HepG2 (cell line): ENCODE results near the gene DCUN1D2. TPM values are rescaled to one million over a fixed set of nuclear protein-coding genes. Genes with fewer than 3 reads are reported as not detected.

Experiments used
- ARNT2 ChIP-seq: sonication (generic); formaldehyde crosslinking; IDR thresholded peaks from 2 replicates; pipeline ENCODE4 v1.8.0; 2022; ENCODE audit warnings: mild to moderate bottlenecking, low read depth, missing genetic modification reagents, moderate library complexity
- CREB3 ChIP-seq: sonication (generic); formaldehyde crosslinking; IDR thresholded peaks from 2 replicates; pipeline ENCODE4 v1.5.0; 2020; ENCODE audit warnings: missing genetic modification reagents
- ELF4 ChIP-seq: sonication (generic); formaldehyde crosslinking; IDR thresholded peaks from 2 replicates; pipeline ENCODE4 v1.5.0; 2020; ENCODE audit warnings: missing genetic modification reagents, mild to moderate bottlenecking, moderate library complexity, borderline replicate concordance
- GTF3A ChIP-seq: sonication (generic); formaldehyde crosslinking; conservative IDR thresholded peaks from 2 replicates; pipeline ENCODE4 v1.4.0; 2020; ENCODE audit warnings: mild to moderate bottlenecking, missing genetic modification reagents
- HNF1A ChIP-seq, 2 experiments: sonication (generic) in 1 of 2; formaldehyde crosslinking in 1 of 2; IDR thresholded peaks; 2 replicates each; pipeline versions ENCODE4 v1.4.0 to v1.6.1; 2016 to 2020; ENCODE audit warnings: borderline replicate concordance in 1 of 2, low read depth in 1 of 2, mild to moderate bottlenecking in 1 of 2, missing genetic modification reagents in 1 of 2
- KAT2B ChIP-seq: fragments of 150-350 bp; IDR thresholded peaks from 2 replicates; pipeline ENCODE4 v1.6.1; 2014; ENCODE audit warnings: low read depth, low read length, borderline replicate concordance
- PITX1 ChIP-seq: sonication (generic); formaldehyde crosslinking; IDR thresholded peaks from 2 replicates; pipeline ENCODE4 v1.5.1; 2020; ENCODE audit warnings: mild to moderate bottlenecking, missing genetic modification reagents
- POLR2G ChIP-seq: fragments of 200-400 bp; formaldehyde crosslinking; IDR thresholded peaks from 2 replicates; pipeline ENCODE4 v1.6.1; 2018; ENCODE audit warnings: mild to moderate bottlenecking, low read depth, low read length, moderate library complexity
- RAD21 ChIP-seq: fragments of 450-650 bp; formaldehyde crosslinking; IDR thresholded peaks from 2 replicates; pipeline ENCODE4 v1.5.0; 2020; ENCODE audit warnings: mild to moderate bottlenecking
- SCMH1 ChIP-seq: sonication (generic); formaldehyde crosslinking; IDR thresholded peaks from 2 replicates; pipeline ENCODE4 v1.9.0; 2021; ENCODE audit warnings: missing genetic modification reagents, mild to moderate bottlenecking, borderline replicate concordance
- SP2 ChIP-seq: sonication (generic); formaldehyde crosslinking; IDR thresholded peaks from 2 replicates; pipeline ENCODE4 v1.5.1; 2020; ENCODE audit warnings: mild to moderate bottlenecking, missing genetic modification reagents
- SRY ChIP-seq: sonication (generic); formaldehyde crosslinking; IDR thresholded peaks from 2 replicates; pipeline ENCODE4 v1.8.0; 2022; ENCODE audit warnings: mild to moderate bottlenecking, missing genetic modification reagents
- TARDBP ChIP-seq: sonication (generic); formaldehyde crosslinking; IDR thresholded peaks from 2 replicates; pipeline ENCODE4 v1.8.0; 2022; ENCODE audit warnings: mild to moderate bottlenecking, missing genetic modification reagents
- TRIM24 ChIP-seq: sonication (generic); formaldehyde crosslinking; IDR thresholded peaks from 2 replicates; pipeline ENCODE4 v1.8.0; 2022; ENCODE audit warnings: mild to moderate bottlenecking, missing genetic modification reagents
- ZNF101 ChIP-seq: sonication (generic); formaldehyde crosslinking; IDR thresholded peaks from 2 replicates; pipeline ENCODE4 v1.4.0; 2020; ENCODE audit warnings: mild to moderate bottlenecking, low read depth, missing genetic modification reagents, borderline replicate concordance
- ZNF275 ChIP-seq: sonication (generic); formaldehyde crosslinking; IDR thresholded peaks from 2 replicates; pipeline ENCODE4 v1.8.0; 2022; ENCODE audit warnings: missing genetic modification reagents, mild to moderate bottlenecking, inconsistent platforms, borderline replicate concordance
- ZNF329 ChIP-seq: sonication (generic); formaldehyde crosslinking; IDR thresholded peaks from 2 replicates; pipeline ENCODE4 v1.9.0; 2021; ENCODE audit warnings: low read depth, mild to moderate bottlenecking, missing genetic modification reagents
- ZNF547 ChIP-seq: sonication (generic); formaldehyde crosslinking; IDR thresholded peaks from 2 replicates; pipeline ENCODE4 v1.5.1; 2020; ENCODE audit warnings: mild to moderate bottlenecking, missing genetic modification reagents
- ZNF629 ChIP-seq: sonication (generic); formaldehyde crosslinking; conservative IDR thresholded peaks from 2 replicates; pipeline ENCODE4 v1.5.0; 2020; ENCODE audit warnings: missing genetic modification reagents
- ZNF639 ChIP-seq: conservative IDR thresholded peaks from 2 replicates; pipeline ENCODE4 v1.6.1; 2018; ENCODE audit warnings: missing genetic modification reagents
- ZNF777 ChIP-seq: sonication (generic); formaldehyde crosslinking; IDR thresholded peaks from 2 replicates; pipeline ENCODE4 v1.4.0; 2020; ENCODE audit warnings: missing genetic modification reagents
- polyA plus RNA-seq, 8 experiments: library from polyadenylated mRNA; depleted of rRNA in 3 of 8; stranded (reverse) in 7 of 8; unstranded in 1 of 8; fragments of >200 nt; fragmentation: Illumina TruSeq in 4 of 8; extraction: Trizol in 4 of 8; gene quantifications; 2 replicates each; pipeline versions ENCODE4 v1.2.1 to v1.2.3, GENCODE V29; 2011 to 2016; ENCODE audit warnings: low read depth in 4 of 8, missing spikeins in 1 of 8, mixed read lengths in 1 of 8; ENCODE audit not compliant: insufficient read depth in 1 of 8
- total RNA-seq, 5 experiments: library from RNA; depleted of rRNA; stranded (reverse); fragments of >200 nt; fragmentation: Illumina TruSeq; extraction: Trizol; gene quantifications; 2 replicates each; pipeline ENCODE4 v1.2.3, GENCODE V29; 2016; ENCODE audit warnings: low read depth in 1 of 5

Gene DCUN1D2
- total and polyA plus RNA-seq, 2 of the 13 experiments (the other 11 are each of a cell fraction or from before 2014, with no cell fraction given): 9.1 to 9.6 TPM

GRCh38 chr13:113448885-113449692, 41.4 kb downstream of the DCUN1D2 start (continued):
- no peak for TF ChIP-seq CREB3 (CRISPR knock-in tag)
- TF ChIP-seq ZNF275 (CRISPR knock-in tag): peak; percentile 58; the same call in 1 of the 2 replicates
- no peak for TF ChIP-seq HNF1A (IDR thresholded peaks at IDR 0.05; ENCODE audit: low read depth)
- TF ChIP-seq HNF1A (CRISPR knock-in tag; IDR thresholded peaks at IDR 0.05; ENCODE audit: borderline replicate concordance): peak; percentile 61; the same call in 1 of the 2 replicates
- 0 out of 2 replicates have a peak, but pooled peaks have one; percentile 9 for TF ChIP-seq PITX1
- peak; percentile 99 for TF ChIP-seq ELF4 (CRISPR knock-in tag)
- peak; percentile 35; the same call in 1 of the 2 replicates for TF ChIP-seq ZNF629 (CRISPR knock-in tag)
- TF ChIP-seq SRY (CRISPR knock-in tag): peak; percentile 69; the same call in 1 of the 2 replicates
- peak; percentile 89 for TF ChIP-seq POLR2G
- no peak for TF ChIP-seq SP2
- TF ChIP-seq TARDBP (CRISPR knock-in tag): peak; percentile 86; the same call in 1 of the 2 replicates
- no peak for TF ChIP-seq RAD21 (CRISPR knock-in tag)
- 0 out of 2 replicates have a peak, but pooled peaks have one; percentile 31 for TF ChIP-seq ZNF547
- peak; percentile 32 for TF ChIP-seq ZNF639 (CRISPR knock-in tag)
- TF ChIP-seq ZNF777: 0 out of 2 replicates have a peak, but pooled peaks have one; percentile 7
- no peak for TF ChIP-seq KAT2B
- TF ChIP-seq ARNT2 (CRISPR knock-in tag): peak; percentile 45; the same call in 1 of the 2 replicates
- TF ChIP-seq ZNF101 (CRISPR knock-in tag): 0 out of 2 replicates have a peak, but pooled peaks have one; percentile 32
- TF ChIP-seq TRIM24 (CRISPR knock-in tag): no peak
- no peak for TF ChIP-seq SCMH1
- 0 out of 2 replicates have a peak, but pooled peaks have one; percentile 21 for TF ChIP-seq GTF3A (CRISPR knock-in tag)
- TF ChIP-seq ZNF329 (CRISPR knock-in tag): 0 out of 2 replicates have a peak, but pooled peaks have one; percentile 24
